ACHN (cell line): Measurements from ENCODE around the gene PTGFR.

ENCODE experiments used
- DNase-seq: peaks from one replicate; pipeline ENCODE4 v3.0.0-alpha.2; 2015
- in situ Hi-C: cut with HindIII; loops from 2 replicates; pipeline ENCODE4 v1.10.0; 2017; ENCODE audit warnings: low sequenced_read_pairs, low pct_ligation_motif_present, low pct_unique_long_range_greater_than_20kb

PTGFR gene, protein sequence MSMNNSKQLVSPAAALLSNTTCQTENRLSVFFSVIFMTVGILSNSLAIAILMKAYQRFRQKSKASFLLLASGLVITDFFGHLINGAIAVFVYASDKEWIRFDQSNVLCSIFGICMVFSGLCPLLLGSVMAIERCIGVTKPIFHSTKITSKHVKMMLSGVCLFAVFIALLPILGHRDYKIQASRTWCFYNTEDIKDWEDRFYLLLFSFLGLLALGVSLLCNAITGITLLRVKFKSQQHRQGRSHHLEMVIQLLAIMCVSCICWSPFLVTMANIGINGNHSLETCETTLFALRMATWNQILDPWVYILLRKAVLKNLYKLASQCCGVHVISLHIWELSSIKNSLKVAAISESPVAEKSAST

DNA sequence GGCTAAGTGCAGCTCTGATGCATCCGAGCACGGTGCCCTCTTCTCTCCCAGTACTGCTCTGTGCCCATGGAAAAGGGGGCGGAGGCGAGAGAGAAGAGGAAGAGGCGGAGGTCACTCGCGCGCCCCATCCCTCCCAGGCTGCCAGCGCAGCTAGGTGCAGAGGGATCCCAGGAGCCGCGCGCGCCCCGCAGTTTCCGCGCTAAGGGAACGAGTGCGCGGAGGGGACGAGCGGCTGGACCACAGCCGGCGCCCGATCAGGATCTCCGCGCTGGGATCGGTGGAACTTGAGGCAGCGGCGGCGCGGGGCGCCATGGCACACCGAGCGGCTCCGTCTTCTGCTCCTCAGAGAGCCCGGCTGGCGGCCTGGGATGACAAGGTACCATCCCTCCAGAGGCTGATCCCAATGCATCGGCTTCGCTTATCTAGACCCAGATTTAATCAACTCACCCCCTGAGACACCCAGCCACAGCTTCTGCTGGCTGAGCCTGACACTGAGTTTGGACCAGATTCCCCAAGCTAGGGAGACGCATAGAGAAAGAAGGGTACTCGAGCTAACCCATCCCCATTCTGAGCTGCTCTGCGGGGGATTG is at the start of gene PTGFR:
Gene PTGFR (plus strand): TSS at position 114 of the 590 bp plus-strand sequence. CDS start 1,770 bp downstream, outside the sequence.
- DNase-seq: peak; percentile 50
- in situ Hi-C loops: no loop called here

DNA sequence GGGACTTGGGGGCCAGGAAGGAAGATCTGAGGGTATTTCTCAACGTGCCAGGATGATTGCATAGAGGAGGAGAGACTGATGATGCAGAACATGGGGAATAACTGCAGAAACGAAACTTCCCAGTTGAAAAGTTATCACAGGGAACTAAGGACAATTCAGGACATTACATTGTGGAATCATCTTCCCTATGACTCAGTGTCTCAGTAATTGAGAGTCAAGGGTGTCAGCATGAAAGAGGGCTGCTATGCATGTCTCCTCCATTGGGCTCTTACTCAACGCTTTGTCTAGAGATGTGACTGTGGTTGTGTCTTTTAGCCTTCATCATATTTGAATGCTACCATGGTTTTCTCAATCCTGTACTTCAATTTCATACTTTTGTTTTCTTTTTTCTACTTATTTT is 48.9 kb upstream of the PTGFR start:
- no peak for DNase-seq
- in situ Hi-C loops: no loop called here

DNA sequence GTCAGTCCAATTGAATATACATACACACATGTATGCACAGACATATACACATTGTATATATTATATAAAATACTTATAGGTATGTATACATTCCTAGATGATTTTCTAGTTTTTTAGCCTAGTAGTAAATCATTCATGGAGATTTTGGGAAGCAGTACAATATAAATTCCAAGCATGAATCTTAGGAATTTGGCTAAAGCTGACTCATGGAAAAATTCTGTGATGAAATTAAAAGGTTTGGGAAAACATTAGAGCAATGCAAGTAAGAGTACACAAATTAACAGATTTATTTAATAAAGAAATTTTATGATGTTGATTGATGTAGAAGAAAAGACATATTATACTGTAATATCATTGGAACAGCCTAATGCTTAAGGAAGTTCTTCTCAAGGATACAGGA is 43.7 kb upstream of the PTGFR start:
- no peak for DNase-seq
- in situ Hi-C loops: no loop called here

DNA sequence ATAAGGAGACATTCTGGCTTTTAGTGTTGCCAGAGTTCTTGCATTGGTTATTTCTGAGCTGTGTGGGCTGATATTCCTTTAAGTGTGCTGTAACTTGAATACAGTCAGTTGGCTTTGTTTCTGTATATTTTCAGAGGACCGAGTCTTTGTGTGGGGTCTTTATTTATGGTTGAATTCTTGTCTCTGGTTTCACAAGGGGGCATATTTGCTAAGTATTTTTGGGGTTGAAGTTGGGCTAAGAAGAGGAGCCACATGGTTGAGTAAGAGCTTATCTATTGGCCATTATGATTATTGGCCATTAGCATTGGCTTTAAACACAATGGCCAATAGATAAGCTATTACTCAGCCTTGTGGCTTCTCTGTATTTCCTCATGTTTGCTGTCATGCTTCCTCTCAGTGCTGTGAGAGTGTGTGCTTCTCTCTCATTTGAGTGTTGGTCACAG is 26.3 kb upstream of the PTGFR start:
- in situ Hi-C loops: no loop called here
- no peak for DNase-seq

DNA sequence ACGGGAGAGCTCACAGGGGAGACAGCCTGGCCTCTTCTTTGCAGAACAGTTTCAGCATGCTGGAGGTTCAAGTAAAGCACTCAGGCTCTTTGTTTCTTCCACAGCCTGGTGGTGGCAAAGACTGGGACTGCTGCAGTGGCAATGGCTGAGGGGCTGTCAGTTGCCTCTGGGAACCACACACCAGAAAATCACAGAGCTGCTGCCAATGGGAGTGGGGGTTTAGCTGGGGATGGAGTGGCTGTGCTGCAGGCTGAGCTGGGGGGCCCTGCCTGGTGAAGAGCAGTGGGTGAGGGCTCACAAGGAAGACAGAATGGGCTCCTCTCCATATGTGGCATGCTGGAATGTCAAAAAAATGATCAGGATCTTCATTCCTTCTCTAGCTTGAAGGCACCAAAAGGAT is 25.6 kb upstream of the PTGFR start:
- DNase-seq: no peak
- in situ Hi-C loops: no loop called here

DNA sequence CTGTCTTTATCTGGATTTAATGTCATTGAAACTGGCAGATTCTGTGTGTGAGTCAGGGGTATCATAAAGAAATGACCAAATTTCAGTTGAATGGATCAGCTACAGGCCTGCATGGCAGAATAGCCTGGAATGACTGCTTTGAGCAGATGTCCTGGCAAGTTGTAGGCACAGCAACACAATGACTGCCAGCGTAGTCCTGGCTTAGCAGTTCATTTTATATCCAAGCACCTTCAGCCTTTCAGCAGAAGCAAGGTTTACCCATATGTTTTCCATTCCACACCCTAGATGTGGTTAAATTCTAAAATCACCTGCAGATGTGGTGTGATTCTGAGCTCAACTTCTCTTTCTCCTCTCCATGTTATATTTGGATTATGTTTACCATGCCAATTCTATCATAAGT is 22.3 kb upstream of the PTGFR start:
- in situ Hi-C loops: no loop called here
- DNase-seq: no peak

DNA sequence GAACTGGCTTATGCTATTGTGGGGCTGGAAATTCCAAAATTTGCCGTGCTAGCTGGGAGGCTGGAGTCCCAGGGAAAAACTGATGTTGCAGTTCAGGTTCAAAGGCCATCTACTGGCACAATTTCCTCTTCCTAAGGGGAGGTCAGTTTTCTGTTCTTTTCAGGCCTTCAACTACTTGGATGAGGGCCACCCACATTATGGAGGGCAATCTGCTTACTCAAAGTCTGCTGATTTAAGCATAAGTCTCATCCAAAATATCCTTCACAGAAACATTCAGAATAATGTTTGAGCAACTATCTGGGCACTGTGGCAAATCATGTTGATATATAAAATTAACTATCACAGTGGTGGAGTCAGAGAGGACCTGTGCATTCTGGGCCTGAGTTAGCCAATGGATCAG is 21.2 kb upstream of the PTGFR start:
- no peak for DNase-seq
- in situ Hi-C loops: no loop called here

DNA sequence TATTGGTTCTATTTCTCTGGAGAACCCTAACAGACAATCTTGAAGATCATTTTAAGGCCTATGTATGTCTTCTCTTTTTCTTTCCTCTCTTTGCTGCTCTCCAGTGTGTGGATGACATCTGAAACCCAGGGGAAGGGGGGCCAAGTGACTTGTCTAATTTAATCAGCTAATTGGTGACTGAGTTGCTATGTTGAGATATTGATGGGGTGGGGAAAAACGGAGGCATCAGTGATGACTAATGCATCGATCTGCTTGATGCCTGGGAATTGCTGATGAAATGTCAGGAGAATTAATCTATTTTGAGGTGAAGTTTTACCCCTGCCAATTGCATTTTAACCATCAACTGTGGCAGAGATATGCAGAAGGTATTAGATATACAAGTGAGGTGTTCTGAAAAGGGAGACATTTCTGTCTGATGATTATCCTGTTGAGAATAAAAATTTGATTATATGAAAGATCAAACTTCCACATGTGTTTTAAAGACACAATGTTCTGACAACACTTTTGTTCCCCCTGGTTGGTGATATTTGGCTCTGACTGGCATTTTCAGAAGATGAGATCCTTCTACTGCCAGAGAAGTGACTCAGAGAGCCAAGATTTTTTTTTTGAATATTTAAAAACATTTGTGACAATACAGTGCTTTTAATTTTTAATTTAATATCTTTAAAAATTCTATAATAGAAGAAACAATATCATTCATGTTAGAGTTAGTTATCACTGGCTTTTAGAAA is 18.7 kb upstream of the PTGFR start:
- DNase-seq: no peak
- in situ Hi-C loops: no loop called here

DNA sequence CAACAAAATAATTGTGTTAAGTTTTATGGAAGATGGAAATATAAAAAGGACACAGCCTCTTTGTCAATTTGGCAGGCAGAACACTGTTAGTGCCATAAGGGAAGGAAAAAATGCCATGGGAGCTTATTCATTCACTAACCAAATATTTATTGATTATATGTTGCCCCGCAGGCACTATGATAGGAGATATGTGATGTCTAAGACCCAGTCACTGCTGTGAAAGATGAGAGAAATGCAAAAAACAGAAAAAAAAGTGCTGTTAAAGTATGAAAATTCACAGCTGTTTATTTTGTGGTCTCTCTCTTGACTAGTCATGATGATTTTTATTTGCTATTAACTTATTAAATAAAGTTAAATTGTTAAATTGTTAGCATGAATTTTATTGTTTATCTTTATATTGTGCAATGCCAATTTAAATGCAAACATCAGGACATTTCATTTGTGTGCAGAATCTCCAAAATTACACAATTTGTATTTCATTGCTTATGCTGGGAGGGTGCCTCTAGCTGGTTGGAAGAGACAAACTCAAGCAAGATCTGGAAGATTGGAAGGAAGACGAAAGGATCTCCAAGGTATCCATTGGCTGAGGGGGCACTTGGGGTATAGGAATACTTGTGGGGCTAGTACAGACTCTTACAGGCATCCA is 17.8 kb upstream of the PTGFR start:
- in situ Hi-C loops: no loop called here
- DNase-seq: no peak

DNA sequence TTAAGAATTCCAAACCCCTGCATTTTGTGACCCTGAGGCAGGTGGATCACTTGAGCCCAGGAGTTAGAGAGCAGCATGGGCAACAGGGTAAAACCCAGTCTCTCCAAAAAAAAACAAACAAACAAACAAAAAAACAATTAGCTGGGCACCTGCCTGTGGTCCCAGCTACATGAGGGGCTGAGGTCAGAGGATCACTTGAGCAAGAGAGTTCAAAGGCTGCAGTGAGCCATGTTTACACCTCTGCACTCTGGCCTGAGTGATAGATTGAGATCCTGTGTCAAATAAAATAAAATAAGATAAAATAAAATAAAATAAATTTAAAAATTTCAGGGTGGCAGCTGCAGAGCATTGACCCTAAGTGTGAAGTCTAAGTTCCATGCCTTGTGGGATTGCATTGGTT is 16.7 kb upstream of the PTGFR start:
- DNase-seq: no peak
- in situ Hi-C loops: no loop called here

DNA sequence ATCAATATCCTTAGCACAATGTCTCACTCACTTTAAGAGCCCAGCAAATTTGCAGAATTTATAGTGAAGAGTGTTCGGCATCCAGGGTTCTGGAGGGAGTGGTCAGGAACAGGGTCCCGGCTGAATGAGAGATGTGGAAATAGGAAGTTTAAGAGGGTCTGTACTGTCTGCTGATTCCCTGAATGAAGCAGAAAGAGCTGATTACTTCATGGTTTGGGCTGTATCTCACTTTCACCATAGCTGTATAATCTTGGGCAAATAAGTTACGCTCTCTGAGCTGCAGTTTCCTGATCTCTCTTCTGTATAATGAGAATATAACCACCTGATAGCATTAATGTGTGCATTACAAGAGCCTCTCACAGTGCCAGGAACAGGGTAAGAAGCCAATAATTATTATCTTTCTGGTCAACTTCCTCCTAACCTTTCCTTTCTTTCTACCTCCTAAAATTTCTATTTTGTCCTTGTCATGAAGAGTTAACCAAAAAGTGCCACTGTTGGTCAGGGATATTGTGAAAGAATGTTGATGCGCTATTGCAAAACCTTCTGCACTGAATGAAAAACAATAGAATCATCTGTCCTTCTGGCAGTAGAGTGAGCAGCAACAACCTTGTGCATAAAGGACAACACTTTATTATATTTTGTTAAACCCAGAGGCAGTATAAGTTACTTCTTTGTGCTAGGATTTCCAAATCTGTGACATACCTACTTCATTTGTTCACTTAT is 14.7 kb upstream of the PTGFR start:
- no peak for DNase-seq
- in situ Hi-C loops: no loop called here

DNA sequence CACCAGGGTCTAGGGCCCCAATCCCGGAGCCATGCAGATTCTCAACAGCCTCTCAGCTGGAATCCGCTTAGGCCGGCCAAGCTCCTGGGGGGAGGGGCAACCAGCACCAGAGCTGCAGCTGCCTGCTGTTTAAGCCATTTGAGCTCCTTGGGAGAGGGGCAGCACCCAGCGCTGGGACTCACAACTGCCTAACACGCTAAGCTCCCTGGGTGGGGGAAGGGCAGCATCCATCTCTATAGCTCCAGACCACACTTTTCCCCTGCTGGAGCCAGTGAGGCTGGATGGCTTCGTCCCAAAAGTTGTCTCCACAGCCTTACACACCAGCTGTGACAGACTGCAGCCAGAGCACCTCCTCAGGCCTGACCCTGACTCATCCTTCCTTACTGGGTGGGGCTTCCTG is 6.9 kb upstream of the PTGFR start:
- DNase-seq: no peak
- in situ Hi-C loops: no loop called here

DNA sequence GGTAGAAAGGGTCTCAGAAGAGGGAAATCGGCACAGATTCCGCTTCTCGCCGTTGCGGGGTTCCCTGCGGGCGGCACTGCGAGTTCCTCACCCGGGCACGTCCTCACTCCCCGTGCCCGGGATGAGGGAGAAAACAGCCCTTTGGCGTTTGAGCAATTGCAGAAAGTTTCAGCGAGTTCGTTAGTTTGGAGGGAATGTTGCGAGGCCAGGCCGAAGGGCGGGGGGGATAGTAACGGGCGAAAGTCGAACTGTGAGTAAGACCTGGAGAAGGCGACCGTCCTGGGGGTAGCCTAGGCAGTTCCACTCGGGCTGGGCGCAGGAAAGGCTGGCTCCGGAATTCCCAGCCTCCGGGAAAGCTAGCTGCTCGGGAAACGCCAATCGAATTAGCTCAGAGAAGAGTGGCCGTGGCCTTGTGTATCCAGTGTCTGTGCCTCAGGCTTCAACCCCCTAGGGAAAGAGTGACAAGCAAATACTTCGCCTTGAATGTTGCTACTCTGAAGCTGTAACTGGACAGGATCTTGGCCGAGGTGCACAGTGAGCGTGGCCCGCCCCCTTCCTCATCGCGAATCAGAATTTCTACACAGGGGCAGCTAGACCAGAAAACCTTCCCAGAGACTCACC is 787 bp downstream of the PTGFR start:
- in situ Hi-C loops: no loop called here

DNA sequence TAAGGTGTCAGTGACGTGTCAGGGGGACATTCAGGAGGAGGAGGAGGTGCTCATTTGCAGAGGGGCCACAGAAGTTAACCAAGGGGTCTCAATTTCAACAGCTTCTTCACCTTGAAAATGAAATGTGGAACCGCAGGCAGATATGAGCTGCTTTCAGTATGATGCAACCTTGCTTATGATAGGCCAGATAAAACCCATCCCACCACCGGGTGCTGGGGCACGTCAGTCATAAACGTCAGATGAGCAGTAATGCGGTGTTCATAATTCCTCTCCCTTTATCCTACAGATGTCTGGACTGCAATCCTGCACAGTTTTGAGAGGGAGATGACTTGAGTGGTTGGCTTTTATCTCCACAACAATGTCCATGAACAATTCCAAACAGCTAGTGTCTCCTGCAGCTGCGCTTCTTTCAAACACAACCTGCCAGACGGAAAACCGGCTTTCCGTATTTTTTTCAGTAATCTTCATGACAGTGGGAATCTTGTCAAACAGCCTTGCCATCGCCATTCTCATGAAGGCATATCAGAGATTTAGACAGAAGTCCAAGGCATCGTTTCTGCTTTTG is 1.7 kb downstream of the PTGFR start:
- in situ Hi-C loops: no loop called here
- no peak for DNase-seq

More for the DNA sequence above, 787 bp downstream of the PTGFR start:
- peak; percentile 47 for DNase-seq

DNA sequence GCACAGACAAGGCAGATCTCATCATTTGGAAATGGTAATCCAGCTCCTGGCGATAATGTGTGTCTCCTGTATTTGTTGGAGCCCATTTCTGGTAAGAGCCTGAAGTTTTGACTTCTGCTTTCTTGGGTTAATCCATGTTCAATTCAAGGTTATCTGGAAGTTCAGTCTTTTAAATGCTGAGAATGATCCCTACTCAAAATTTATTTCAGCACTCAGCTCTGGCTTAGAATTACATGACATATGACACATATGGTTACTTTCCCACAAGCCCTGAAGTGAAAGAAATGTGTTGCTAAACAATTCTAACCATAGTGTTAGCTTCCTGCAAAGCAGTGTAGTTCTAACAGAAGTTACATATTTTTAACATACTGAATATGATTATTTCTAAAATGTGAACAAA is 2.7 kb downstream of the PTGFR start:
- in situ Hi-C loops: no loop called here

DNA sequence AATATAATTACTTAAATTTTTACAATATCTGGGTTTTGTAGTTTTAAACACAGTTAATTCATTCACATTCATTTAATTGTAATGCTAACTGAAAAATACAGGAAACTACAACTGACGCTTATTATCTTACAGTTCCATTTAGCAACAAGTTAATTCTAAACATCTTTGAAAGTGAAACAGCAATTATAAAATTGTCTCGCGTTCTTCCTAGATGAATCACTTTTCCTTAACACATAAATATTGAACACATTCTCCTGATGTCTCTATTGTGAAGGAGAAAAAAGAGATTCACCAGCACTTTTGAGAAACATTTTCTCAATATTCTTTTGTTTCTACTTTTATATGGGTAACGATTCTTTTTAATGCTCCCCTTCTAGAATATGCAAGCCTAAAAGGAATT is 6.4 kb downstream of the PTGFR start:
- DNase-seq: peak; percentile 12
- in situ Hi-C loops: no loop called here

More for the DNA sequence above, 2.7 kb downstream of the PTGFR start:
- DNase-seq: no peak

DNA sequence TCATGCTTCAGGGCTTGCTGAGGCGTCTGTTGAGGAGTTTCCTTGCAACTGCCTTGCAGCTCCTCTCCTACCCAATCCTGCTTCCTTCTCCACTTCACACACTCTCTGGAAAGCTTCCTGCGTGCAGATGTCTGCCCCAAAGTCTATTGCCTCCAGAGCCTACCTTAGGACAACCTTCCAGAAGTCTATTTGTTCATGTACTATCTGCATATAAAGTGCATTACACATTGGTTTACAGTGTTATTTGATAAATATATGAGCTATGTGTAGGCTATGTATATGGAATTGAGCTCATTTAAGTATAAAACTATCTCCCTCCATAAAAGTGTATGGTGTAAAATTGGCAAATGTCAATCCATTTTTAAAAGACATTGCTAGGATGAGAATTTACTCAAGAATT is 9.8 kb downstream of the PTGFR start:
- no peak for DNase-seq
- in situ Hi-C loops: no loop called here

DNA sequence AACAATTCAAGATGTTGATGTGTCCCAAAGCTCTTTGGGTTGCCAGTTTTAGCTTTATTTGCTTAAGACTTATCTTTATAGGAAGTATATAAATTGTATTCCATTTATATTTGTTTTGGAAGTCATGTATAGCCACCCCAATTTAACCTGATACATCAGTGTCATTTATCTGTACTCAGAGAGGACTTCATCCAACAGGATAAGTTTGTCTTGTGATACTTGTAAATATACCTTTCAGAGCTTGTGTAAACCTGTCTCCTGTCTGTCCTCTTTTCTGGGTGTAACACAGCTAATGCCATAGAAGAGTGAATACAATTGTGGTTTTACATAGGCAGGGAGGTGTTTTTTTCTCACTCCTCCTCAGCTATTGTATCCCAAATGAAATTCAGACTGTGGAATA is 10.4 kb downstream of the PTGFR start:
- in situ Hi-C loops: no loop called here
- no peak for DNase-seq
